Endothelial cell of umbilical vein (primary cell): Measurements from ENCODE around the gene APBA3. TPM values are rescaled to one million over a fixed set of nuclear protein-coding genes. Genes with fewer than 3 reads are reported as not detected.
A peak's percentile ranks its signal among the peaks of the same experiment; 100 is the strongest.

Experiments used
- BruUV-seq: library from RNA; stranded (reverse); fragments of 400-500 nt; replicated peaks from 2 replicates; lab custom pipeline; 2021; lab: Mats Ljungman, UMichigan
- CTCF ChIA-PET: fragments of 300-600, 350-600 bp; sonication (Branson Sonifier 250); formaldehyde crosslinking; loops from one replicate; lab custom pipeline; 2021; ENCODE audit warnings: antibody characterized with exemption, inconsistent platforms; lab: Charles Lee
- POLR2A ChIA-PET: fragments of 300-600, 350-600 bp; sonication (Branson Sonifier 250); formaldehyde crosslinking; loops from one replicate; lab custom pipeline; 2021; ENCODE audit warnings: antibody characterized with exemption, inconsistent platforms; lab: Charles Lee
- DNase-seq: peaks from one replicate; pipeline ENCODE4 v3.0.0-alpha.2; 2011; ENCODE audit warnings: low read depth, low spot score
- FAIRE-seq: peaks from 2 replicates; lab custom pipeline; 2011; peaks lifted over from hg19 to GRCh38; lab: Jason Lieb, UNC
- H2AFZ ChIP-seq: 2 replicates; pipeline ENCODE4 v1.6.0; 2012; ENCODE audit warnings: low read depth, low read length, control low read depth, inconsistent platforms
- H3K27ac ChIP-seq: 2 replicates; pipeline ENCODE4 v1.5.1; 2011; ENCODE audit warnings: low read depth, mild to moderate bottlenecking, control low read depth, low read length, moderate library complexity; ENCODE audit not compliant: insufficient read depth
- H3K27me3 ChIP-seq, 2 experiments: 2 replicates each; pipeline versions ENCODE4 v1.6.0 to v1.6.1; 2011; ENCODE audit warnings: low read length in 2 of 2, mixed read lengths in 1 of 2; ENCODE audit not compliant: control insufficient read depth in 2 of 2, insufficient read depth in 2 of 2
- H3K36me3 ChIP-seq, 2 experiments: 2 replicates in 1 of 2; 3 replicates in 1 of 2; pipeline ENCODE4 v1.5.1; 2011; ENCODE audit warnings: low read length in 2 of 2, mild to moderate bottlenecking in 1 of 2, moderate library complexity in 1 of 2; ENCODE audit not compliant: control insufficient read depth in 2 of 2, insufficient read depth in 2 of 2; ENCODE audit errors: extremely low read depth in 1 of 2
- H3K4me1 ChIP-seq: 3 replicates; pipeline ENCODE4 v1.5.1; 2011; ENCODE audit warnings: mild to moderate bottlenecking, low read length; ENCODE audit not compliant: control insufficient read depth, insufficient read depth; ENCODE audit errors: extremely low read depth
- H3K4me2 ChIP-seq: 2 replicates; pipeline ENCODE4 v1.6.1; 2011; ENCODE audit warnings: low read length, control low read depth, mixed read lengths; ENCODE audit not compliant: insufficient read depth
- H3K4me3 ChIP-seq, 3 experiments: fragments of 200-600 bp in 1 of 3; sonication (generic), shearing (Covaris generic) in 1 of 3; replicated peaks in 1 of 3; 2 replicates each; pipeline ENCODE4 v1.5.1; 2011 to 2016; ENCODE audit warnings: control low read depth in 3 of 3, low read length in 3 of 3, mild to moderate bottlenecking in 2 of 3, inconsistent platforms in 1 of 3, low read depth in 1 of 3, moderate library complexity in 1 of 3; ENCODE audit not compliant: insufficient read depth in 1 of 3
- H3K79me2 ChIP-seq: 2 replicates; pipeline ENCODE4 v1.6.0; 2012; ENCODE audit warnings: low read length, inconsistent platforms; ENCODE audit not compliant: control insufficient read depth, insufficient read depth
- H3K9ac ChIP-seq: replicated peaks from 2 replicates; pipeline ENCODE3; 2011; ENCODE audit warnings: low read length, control low read depth; ENCODE audit not compliant: insufficient read depth; ENCODE audit errors: extremely low read depth
- H3K9me1 ChIP-seq: replicated peaks from 3 replicates; pipeline ENCODE4 v1.6.0; 2011; ENCODE audit warnings: mild to moderate bottlenecking, low read length; ENCODE audit not compliant: control insufficient read depth, insufficient read depth; ENCODE audit errors: extremely low read depth
- H3K9me3 ChIP-seq: replicated peaks from 2 replicates; pipeline ENCODE4 v1.5.1; 2012; ENCODE audit warnings: low read length, inconsistent platforms; ENCODE audit not compliant: control insufficient read depth, insufficient read depth
- H4K20me1 ChIP-seq: replicated peaks from 2 replicates; pipeline ENCODE3; 2011; ENCODE audit warnings: mild to moderate bottlenecking, low read length; ENCODE audit not compliant: control insufficient read depth, insufficient read depth; ENCODE audit errors: extremely low read depth
- EZH2 ChIP-seq: IDR thresholded peaks from 2 replicates; pipeline ENCODE4 v1.6.1; 2012; ENCODE audit warnings: borderline replicate concordance, low read depth, mild to moderate bottlenecking, moderate library complexity, low read length, inconsistent platforms; ENCODE audit not compliant: severe bottlenecking
- FOS ChIP-seq: IDR thresholded peaks from 2 replicates; pipeline ENCODE4 v1.6.1; 2011; ENCODE audit warnings: mild to moderate bottlenecking, low read length, moderate library complexity, borderline replicate concordance; ENCODE audit not compliant: insufficient read depth
- GATA2 ChIP-seq: IDR thresholded peaks from 2 replicates; pipeline ENCODE4 v1.7.0; 2011; ENCODE audit warnings: low read depth, mild to moderate bottlenecking, moderate library complexity, mixed read lengths, low read length; ENCODE audit not compliant: insufficient read length, insufficient read depth
- JUN ChIP-seq: IDR thresholded peaks from 2 replicates; pipeline ENCODE4 v1.6.1; 2011; ENCODE audit warnings: borderline replicate concordance, low read depth; ENCODE audit not compliant: insufficient read length, insufficient read depth
- MYC ChIP-seq: IDR thresholded peaks from one replicate; pipeline ENCODE4 v1.6.1; 2011; ENCODE audit warnings: mild to moderate bottlenecking, low read depth, low read length
- POLR2A ChIP-seq: IDR thresholded peaks from 2 replicates; pipeline ENCODE4 v1.6.1; 2012; ENCODE audit warnings: low read depth, mild to moderate bottlenecking, control low read depth, low read length
- POLR2AphosphoS5 ChIP-seq: IDR thresholded peaks from 2 replicates; pipeline ENCODE4 v1.6.1; 2012; ENCODE audit warnings: low read depth, mild to moderate bottlenecking, control low read depth, low read length, moderate library complexity; ENCODE audit not compliant: insufficient read depth
- dilution Hi-C: fragments of 300-500 bp; cut with MboI; formaldehyde crosslinking; loops from one replicate; pipeline ENCODE4 v1.15.0; 2019; ENCODE audit warnings: low sequenced_read_pairs; ENCODE audit not compliant: extremely low pct_ligation_motif_present
- intact Hi-C: fragments of 100-400 bp; cut with micrococcal nuclease; formaldehyde crosslinking; loops from one replicate; pipeline ENCODE4 v1.10.0; 2022
- polyA plus RNA-seq, 4 experiments: library from polyadenylated mRNA; depleted of rRNA in 3 of 4; stranded (reverse) in 3 of 4; unstranded in 1 of 4; fragments of >200 nt; gene quantifications; 2 replicates each; pipeline versions ENCODE4 v1.2.1 to v1.2.3, GENCODE V29; 2011 to 2012; ENCODE audit warnings: missing spikeins in 1 of 4
- total RNA-seq: library from RNA; stranded (reverse); gene quantifications from 2 replicates; pipeline ENCODE4 v1.2.3, GENCODE V29; 2021
- TF ChIP-seq, protein P1 (sequence below): IDR thresholded peaks from 2 replicates; pipeline ENCODE4 v1.6.1; 2011; ENCODE audit not compliant: insufficient read depth, insufficient read length
- TF ChIP-seq, protein P2 (sequence below), 2 donors: IDR thresholded peaks; 1 replicate in 1 of 2; 2 replicates in 1 of 2; pipeline ENCODE4 v1.5.1; 2011; ENCODE audit warnings: low read length in 2 of 2, mild to moderate bottlenecking in 2 of 2, moderate library complexity in 2 of 2, control low read depth in 1 of 2, inconsistent platforms in 1 of 2, low read depth in 1 of 2; ENCODE audit not compliant: insufficient read depth in 1 of 2; ENCODE audit errors: extremely low read depth in 1 of 2

APBA3 gene
- total and polyA plus RNA-seq, 2 donors (not counting 3 experiments of a cell fraction or from before 2014, with no cell fraction given): 23.4 to 25.1 TPM

GRCh38 chr19:3721887-3722442, 39.5 kb downstream of the APBA3 start:
- Histone ChIP-seq H2AFZ (no peak overlapping the region), H3K9me1 (no peaks in the 10 kb centered on the region), H3K4me2 (no peak overlapping the region), H4K20me1 (no peaks in the 10 kb centered on the region), H3K79me2 (no peaks in the 10 kb centered on the region), H3K36me3 (no peaks in the 10 kb centered on the region), H3K4me3 (no peak overlapping the region), H3K9me3 (no peaks in the 10 kb centered on the region), H3K27ac (no peak overlapping the region), H3K27me3 (peaks cover 20 to 27% of the 10 kb centered on the region in 2 experiments), H3K9ac (no peak overlapping the region), H3K4me1 (no peaks in the 10 kb centered on the region)
- no peak for TF ChIP-seq POLR2AphosphoS5
- no peak for TF ChIP-seq MYC
- TF ChIP-seq POLR2A: no peak
- no peak for TF ChIP-seq JUN
- no peak for TF ChIP-seq FOS
- TF ChIP-seq GATA2: no peak
- TF ChIP-seq, protein P1, sequence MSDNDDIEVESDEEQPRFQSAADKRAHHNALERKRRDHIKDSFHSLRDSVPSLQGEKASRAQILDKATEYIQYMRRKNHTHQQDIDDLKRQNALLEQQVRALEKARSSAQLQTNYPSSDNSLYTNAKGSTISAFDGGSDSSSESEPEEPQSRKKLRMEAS: no peak
- peak; percentile 80 for TF ChIP-seq EZH2
- TF ChIP-seq, protein P2, sequence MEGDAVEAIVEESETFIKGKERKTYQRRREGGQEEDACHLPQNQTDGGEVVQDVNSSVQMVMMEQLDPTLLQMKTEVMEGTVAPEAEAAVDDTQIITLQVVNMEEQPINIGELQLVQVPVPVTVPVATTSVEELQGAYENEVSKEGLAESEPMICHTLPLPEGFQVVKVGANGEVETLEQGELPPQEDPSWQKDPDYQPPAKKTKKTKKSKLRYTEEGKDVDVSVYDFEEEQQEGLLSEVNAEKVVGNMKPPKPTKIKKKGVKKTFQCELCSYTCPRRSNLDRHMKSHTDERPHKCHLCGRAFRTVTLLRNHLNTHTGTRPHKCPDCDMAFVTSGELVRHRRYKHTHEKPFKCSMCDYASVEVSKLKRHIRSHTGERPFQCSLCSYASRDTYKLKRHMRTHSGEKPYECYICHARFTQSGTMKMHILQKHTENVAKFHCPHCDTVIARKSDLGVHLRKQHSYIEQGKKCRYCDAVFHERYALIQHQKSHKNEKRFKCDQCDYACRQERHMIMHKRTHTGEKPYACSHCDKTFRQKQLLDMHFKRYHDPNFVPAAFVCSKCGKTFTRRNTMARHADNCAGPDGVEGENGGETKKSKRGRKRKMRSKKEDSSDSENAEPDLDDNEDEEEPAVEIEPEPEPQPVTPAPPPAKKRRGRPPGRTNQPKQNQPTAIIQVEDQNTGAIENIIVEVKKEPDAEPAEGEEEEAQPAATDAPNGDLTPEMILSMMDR (IDR thresholded peaks at IDR 0.05; ENCODE audit: extremely low read depth in 1 of 2, insufficient read depth in 1 of 2, low read depth in 1 of 2, low read length in 2 of 2): no peak
- FAIRE-seq (no peak), DNase-seq (no peak)
- ChIA-PET CTCF (interaction anchor here (1.4 kb wide), 1 partner anchor 100 kb away, joined by 5 read pairs; no protein-coding TSS in a partner anchor), POLR2A (no interaction called here)
- dilution Hi-C loops (no loop called here), intact Hi-C loops (no loop called here)
- BruUV-seq: no TSS peak
